ENCODE measurements around the gene RNF2.

The RNF2 gene

GRCh38 chr1:185039726-185040407, 5.5 kb upstream of the RNF2 start:
- no peak for DNase-seq (ENCODE audit: low read depth)
- no peak overlapping the region for H3K4me3 ChIP-seq (ENCODE audit: low read depth, low read length)
- no peak for TF ChIP-seq CTCF (IDR thresholded peaks at IDR 0.05; ENCODE audit: control insufficient read depth, extremely low read depth, insufficient read depth)

- H3K4me3 ChIP-seq (ENCODE audit: low read depth, low read length), result no peak overlapping the region
- TF ChIP-seq CTCF (IDR thresholded peaks at IDR 0.05; ENCODE audit: control insufficient read depth, extremely low read depth, insufficient read depth), result no peak
- no peak for DNase-seq (ENCODE audit: low read depth)
These were observed 5.0 kb upstream of the RNF2 start for GRCh38 chr1:185040408-185040735.

- DNase-seq (ENCODE audit: low read depth), result no peak
- no peak for TF ChIP-seq CTCF (IDR thresholded peaks at IDR 0.05; ENCODE audit: control insufficient read depth, extremely low read depth, insufficient read depth)
- no peak overlapping the region for H3K4me3 ChIP-seq (ENCODE audit: low read depth, low read length)
These were observed 3.6 kb upstream of the RNF2 start for GRCh38 chr1:185041742-185042141.

GRCh38 chr1:185042737-185043136, 2.6 kb upstream of the RNF2 start:
- no peak for TF ChIP-seq CTCF (IDR thresholded peaks at IDR 0.05; ENCODE audit: control insufficient read depth, extremely low read depth, insufficient read depth)
- DNase-seq (ENCODE audit: low read depth), result no peak
- no peak overlapping the region for H3K4me3 ChIP-seq (ENCODE audit: low read depth, low read length)

- DNase-seq (ENCODE audit: low read depth), result no peak
These were observed 971 bp upstream of the RNF2 start for GRCh38 chr1:185044387-185044786.

GRCh38 chr1:185045814-185046492, 595 bp downstream of the RNF2 start:
- peak overlapping the region; percentile 71 for H3K4me3 ChIP-seq (ENCODE audit: low read depth, low read length)
- DNase-seq (ENCODE audit: low read depth), result no peak
- TF ChIP-seq CTCF (IDR thresholded peaks at IDR 0.05; ENCODE audit: control insufficient read depth, extremely low read depth, insufficient read depth), result no peak

More at GRCh38 chr1:185044387-185044786, 971 bp upstream of the RNF2 start:
- H3K4me3 ChIP-seq (ENCODE audit: low read depth, low read length), result no peak overlapping the region
- TF ChIP-seq CTCF (IDR thresholded peaks at IDR 0.05; ENCODE audit: control insufficient read depth, extremely low read depth, insufficient read depth), result no peak

GRCh38 chr1:185046668-185047067, 1.3 kb downstream of the RNF2 start:
- DNase-seq (ENCODE audit: low read depth), result no peak
- no peak for TF ChIP-seq CTCF (IDR thresholded peaks at IDR 0.05; ENCODE audit: control insufficient read depth, extremely low read depth, insufficient read depth)
- peak overlapping the region; percentile 71 for H3K4me3 ChIP-seq (ENCODE audit: low read depth, low read length)
